ENCODE results near the gene SPRYD7. TPM values are rescaled to one million over a fixed set of nuclear protein-coding genes. Genes with fewer than 3 reads are reported as not detected.
"Not testable (repeated sequence)": the region's sequence is repeated elsewhere in the genome, so short reads cannot be mapped to it uniquely, and the experiment has no call there.

Gene SPRYD7
- total RNA-seq, 2 experiments from 2014 or later = 2.6 to 2.7 TPM

GRCh38 chr13:49953560-49953959 is 17.4 kb upstream of the SPRYD7 start:
- Mint-ChIP-seq H3K27ac (no peak overlapping the region), H3K9me3 (no peaks in the 10 kb centered on the region), H3K27me3 (no peaks in the 10 kb centered on the region), H3K4me1 (no peaks in the 10 kb centered on the region), H3K4me3 (no peak overlapping the region), H3K36me3 (ENCODE audit: low read depth) (no peaks in the 10 kb centered on the region)
- ChIA-PET CTCF (interaction anchor here (1.0 kb wide), 1 partner anchor 17 kb away, joined by 4 read pairs; the partner anchor contains the start of gene SPRYD7), POLR2A (interaction anchor here (0.9 kb wide), 1 partner anchor 14 kb away, joined by 3 read pairs; no protein-coding TSS in a partner anchor)
- no peak for DNase-seq

- H3K27ac Mint-ChIP-seq = no peak overlapping the region
- H3K4me3 Mint-ChIP-seq = no peak overlapping the region
- H3K4me1 Mint-ChIP-seq = no peaks in the 10 kb centered on the region
- POLR2A ChIA-PET = no interaction called here
- CTCF ChIA-PET = interaction anchor here (1.5 kb wide), 1 partner anchor 16 kb away, joined by 4 read pairs; the partner anchor contains the start of gene SPRYD7
- peaks cover 3% of the 10 kb centered on the region for H3K9me3 Mint-ChIP-seq
- DNase-seq = no peak
- H3K27me3 Mint-ChIP-seq = peaks cover 2% of the 10 kb centered on the region
- H3K36me3 Mint-ChIP-seq (ENCODE audit: low read depth) = no peaks in the 10 kb centered on the region
Observed at GRCh38 chr13:49951754-49952535, 15.8 kb upstream of the SPRYD7 start.

- H3K36me3 Mint-ChIP-seq (ENCODE audit: low read depth); POLR2A ChIA-PET; H3K27me3 Mint-ChIP-seq; H3K9me3 Mint-ChIP-seq; H3K4me1 Mint-ChIP-seq; DNase-seq; H3K4me3 Mint-ChIP-seq; H3K27ac Mint-ChIP-seq: not testable (repeated sequence)
- CTCF ChIA-PET = interaction anchor here (0.6 to 1.1 kb wide), 2 partner anchors 27 to 216 kb away, joined by 3 to 5 read pairs; no protein-coding TSS in a partner anchor
Observed at GRCh38 chr13:49948777-49949270, 12.7 kb upstream of the SPRYD7 start.

GRCh38 chr13:49939321-49939720 is 3.2 kb upstream of the SPRYD7 start:
- Mint-ChIP-seq H3K27ac (no peak overlapping the region), H3K27me3 (peaks cover 21% of the 10 kb centered on the region), H3K36me3 (ENCODE audit: low read depth) (no peaks in the 10 kb centered on the region), H3K9me3 (no peaks in the 10 kb centered on the region), H3K4me1 (peaks cover 6% of the 10 kb centered on the region), H3K4me3 (no peak overlapping the region)
- POLR2A ChIA-PET = interaction anchor here (1.2 kb wide), 1 partner anchor 14 kb away, joined by 3 read pairs; no protein-coding TSS in a partner anchor
- no peak for DNase-seq
- CTCF ChIA-PET = interaction anchor here (1.2 kb wide), 1 partner anchor 15 kb away, joined by 3 read pairs; no protein-coding TSS in a partner anchor

GRCh38 chr13:49938921-49939320 is 2.8 kb upstream of the SPRYD7 start:
- ChIA-PET POLR2A (interaction anchor here (1.2 kb wide), 1 partner anchor 14 kb away, joined by 3 read pairs; no protein-coding TSS in a partner anchor), CTCF (interaction anchor here (0.6 to 1.2 kb wide), 2 partner anchors 15 to 30 kb away, joined by 3 read pairs; no protein-coding TSS in a partner anchor)

GRCh38 chr13:49938314-49938713 is 2.2 kb upstream of the SPRYD7 start:
- no peak overlapping the region for H3K27ac Mint-ChIP-seq
- H3K9me3 Mint-ChIP-seq = no peaks in the 10 kb centered on the region
- CTCF ChIA-PET = interaction anchor here (0.6 to 1.2 kb wide), 2 partner anchors 14 to 30 kb away, joined by 3 read pairs; no protein-coding TSS in a partner anchor
- no peak overlapping the region for H3K4me3 Mint-ChIP-seq
- H3K27me3 Mint-ChIP-seq = peaks cover 19% of the 10 kb centered on the region
- peaks cover 6% of the 10 kb centered on the region for H3K4me1 Mint-ChIP-seq
- DNase-seq = no peak
- no peaks in the 10 kb centered on the region for H3K36me3 Mint-ChIP-seq (ENCODE audit: low read depth)
- POLR2A ChIA-PET = no interaction called here

More at GRCh38 chr13:49938921-49939320, 2.8 kb upstream of the SPRYD7 start:
- Mint-ChIP-seq H3K9me3 (no peaks in the 10 kb centered on the region), H3K27ac (no peak overlapping the region), H3K4me3 (no peak overlapping the region), H3K36me3 (ENCODE audit: low read depth) (no peaks in the 10 kb centered on the region), H3K27me3 (peaks cover 19% of the 10 kb centered on the region), H3K4me1 (peaks cover 6% of the 10 kb centered on the region)
- DNase-seq = no peak

GRCh38 chr13:49936968-49937273 is 781 bp upstream of the SPRYD7 start:
- POLR2A ChIA-PET = no interaction called here
- H3K9me3 Mint-ChIP-seq = no peaks in the 10 kb centered on the region
- CTCF ChIA-PET = interaction anchor here (1.0 to 1.4 kb wide), 5 partner anchors 11 to 978 kb away, joined by 3 to 5 read pairs (median 4); partner anchors contain the start of gene TRIM13
- H3K27me3 Mint-ChIP-seq = peaks cover 19% of the 10 kb centered on the region
- H3K36me3 Mint-ChIP-seq (ENCODE audit: low read depth) = no peaks in the 10 kb centered on the region
- DNase-seq = no peak
- peaks cover 6% of the 10 kb centered on the region for H3K4me1 Mint-ChIP-seq
- H3K27ac Mint-ChIP-seq = peak overlapping the region; percentile 86
- peak overlapping the region; percentile 83 for H3K4me3 Mint-ChIP-seq

GRCh38 chr13:49935171-49936074 is 717 bp downstream of the SPRYD7 start:
- Mint-ChIP-seq H3K27me3 (peaks cover 19% of the 10 kb centered on the region), H3K36me3 (ENCODE audit: low read depth) (no peaks in the 10 kb centered on the region), H3K4me1 (peaks cover 6% of the 10 kb centered on the region), H3K27ac (peak overlapping the region; percentile 39), H3K4me3 (peak overlapping the region; percentile 83), H3K9me3 (no peaks in the 10 kb centered on the region)
- CTCF ChIA-PET = interaction anchor here (0.6 to 1.4 kb wide), 11 partner anchors 10 to 980 kb away, joined by 3 to 5 read pairs (median 4); no protein-coding TSS in a partner anchor
- POLR2A ChIA-PET = interaction anchor here (0.8 kb wide), 1 partner anchor 143 kb away, joined by 4 read pairs; the partner anchor contains the start of gene KPNA3
- peak; percentile 30 for DNase-seq

GRCh38 chr13:49933511-49933910 is 2.6 kb downstream of the SPRYD7 start:
- Mint-ChIP-seq H3K27ac (no peak overlapping the region), H3K9me3 (no peaks in the 10 kb centered on the region), H3K4me3 (no peak overlapping the region), H3K36me3 (ENCODE audit: low read depth) (no peaks in the 10 kb centered on the region), H3K4me1 (peaks cover 6% of the 10 kb centered on the region), H3K27me3 (peaks cover 15% of the 10 kb centered on the region)
- ChIA-PET POLR2A (no interaction called here), CTCF (interaction anchor here (0.6 kb wide), 1 partner anchor 204 kb away, joined by 5 read pairs; no protein-coding TSS in a partner anchor)
- DNase-seq = no peak

GRCh38 chr13:49932868-49933267 is 3.3 kb downstream of the SPRYD7 start:
- ChIA-PET CTCF (no interaction called here), POLR2A (no interaction called here)
- peaks cover 15% of the 10 kb centered on the region for H3K27me3 Mint-ChIP-seq
- DNase-seq = no peak
- H3K4me3 Mint-ChIP-seq = no peak overlapping the region
- no peak overlapping the region for H3K27ac Mint-ChIP-seq
- H3K36me3 Mint-ChIP-seq (ENCODE audit: low read depth) = no peaks in the 10 kb centered on the region
- peaks cover 7% of the 10 kb centered on the region for H3K4me1 Mint-ChIP-seq
- H3K9me3 Mint-ChIP-seq = no peaks in the 10 kb centered on the region

GRCh38 chr13:49932066-49932465 is 4.1 kb downstream of the SPRYD7 start:
- Mint-ChIP-seq H3K4me1 (peaks cover 11% of the 10 kb centered on the region), H3K27me3 (peaks cover 15% of the 10 kb centered on the region), H3K4me3 (no peak overlapping the region), H3K9me3 (no peaks in the 10 kb centered on the region), H3K27ac (no peak overlapping the region), H3K36me3 (ENCODE audit: low read depth) (peaks cover 2% of the 10 kb centered on the region)
- CTCF ChIA-PET = no interaction called here
- no peak for DNase-seq
- POLR2A ChIA-PET = no interaction called here

GRCh38 chr13:49927755-49928154 is 8.4 kb downstream of the SPRYD7 start:
- ChIA-PET CTCF (interaction anchor here (0.6 to 0.7 kb wide), 2 partner anchors 34 to 134 kb away, joined by 3 read pairs; no protein-coding TSS in a partner anchor), POLR2A (no interaction called here)
- Mint-ChIP-seq H3K4me3 (no peak overlapping the region), H3K27ac (no peak overlapping the region), H3K9me3 (no peaks in the 10 kb centered on the region), H3K27me3 (no peaks in the 10 kb centered on the region), H3K4me1 (peaks cover 5% of the 10 kb centered on the region), H3K36me3 (ENCODE audit: low read depth) (peaks cover 5% of the 10 kb centered on the region)
- no peak for DNase-seq
